Measurements from ENCODE around the gene SH3GL1.

Gene SH3GL1

GRCh38 chr19:4342615-4343369, 57.6 kb downstream of the SH3GL1 start:
- DNase-seq: peak; percentile 90 to 98 (median 95)

GRCh38 chr19:4342314-4342614, 58.1 kb downstream of the SH3GL1 start:
- DNase-seq: no peak

GRCh38 chr19:4338441-4339355, 61.6 kb downstream of the SH3GL1 start, which contains the start of gene STAP2:
TSS of gene STAP2 (minus strand) at chr19:4338827. CDS start at chr19:4338753, 74 bp downstream.
- peak in 5 of 6 experiments; percentile 13 to 47 (median 25) for DNase-seq

GRCh38 chr19:4337906-4338440, 62.4 kb downstream of the SH3GL1 start:
- DNase-seq: no peak

GRCh38 chr19:4334929-4335570, 65.3 kb downstream of the SH3GL1 start:
- DNase-seq: no peak

- no peak for DNase-seq
Observed at GRCh38 chr19:4329858-4330257, 70.5 kb downstream of the SH3GL1 start.

- DNase-seq: peak in 4 of 6 experiments; percentile 6 to 21 (median 13)
Observed at GRCh38 chr19:4328991-4329681, 71.2 kb downstream of the SH3GL1 start.

- DNase-seq: peak; percentile 90 to 100 (median 95)
Observed at GRCh38 chr19:4328243-4328990, 71.9 kb downstream of the SH3GL1 start.

- no peak for DNase-seq
Observed at GRCh38 chr19:4327877-4328242, 72.5 kb downstream of the SH3GL1 start.

GRCh38 chr19:4327252-4327876, 73.0 kb downstream of the SH3GL1 start:
- peak; percentile 32 to 76 (median 66) for DNase-seq

- peak in 2 of 6 experiments; percentile 10 to 30 for DNase-seq
Observed at GRCh38 chr19:4326837-4327251, 73.5 kb downstream of the SH3GL1 start.

- no peak for DNase-seq
Observed at GRCh38 chr19:4326215-4326836, 74.0 kb downstream of the SH3GL1 start.

- no peak for DNase-seq
Observed at GRCh38 chr19:4324228-4324627, 76.1 kb downstream of the SH3GL1 start.

- no peak for DNase-seq
Observed at GRCh38 chr19:4323692-4324091, 76.7 kb downstream of the SH3GL1 start.

- DNase-seq: no peak
Observed at GRCh38 chr19:4322942-4323665, 77.2 kb downstream of the SH3GL1 start.

GRCh38 chr19:4320419-4320818, 79.9 kb downstream of the SH3GL1 start:
- no peak for DNase-seq

GRCh38 chr19:4319067-4319718, 81.2 kb downstream of the SH3GL1 start:
- no peak for DNase-seq

- DNase-seq: no peak
Observed at GRCh38 chr19:4318460-4318859, 81.9 kb downstream of the SH3GL1 start.

GRCh38 chr19:4316956-4317355, 83.4 kb downstream of the SH3GL1 start:
- no peak for DNase-seq

Measured in stimulated activated naive CD4-positive, alpha-beta T cell (primary cell).